ENCODE results near the gene MICB. TPM values are rescaled to one million over a fixed set of nuclear protein-coding genes. Genes with fewer than 3 reads are reported as not detected.

Gene MICB
- total RNA-seq, 2 experiments from 2014 or later, result 14.3 to 14.7 TPM

DNA sequence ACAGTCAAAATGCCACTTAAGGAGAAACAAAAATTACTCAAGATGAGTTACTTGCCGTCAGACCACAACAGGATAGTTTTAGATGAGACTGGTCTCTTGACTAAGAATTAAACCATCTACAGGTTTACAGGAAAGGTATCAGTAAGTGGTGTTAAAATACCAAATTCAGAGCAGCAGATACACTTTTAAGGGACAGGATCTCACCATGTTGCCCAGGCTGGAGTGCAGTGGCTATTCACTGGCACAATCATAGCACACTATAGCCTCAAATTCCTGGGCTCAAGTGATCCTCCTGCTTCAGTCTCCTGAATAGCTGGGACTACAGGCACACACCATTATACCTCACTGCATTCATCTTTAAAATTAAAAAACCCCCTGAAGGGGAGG, 35.5 kb downstream of the MICB start:
- CTCF ChIA-PET, result no interaction called here
- DNase-seq, result no peak
- no peak for ATAC-seq (ENCODE audit: poor library complexity)
- POLR2A ChIA-PET, result no interaction called here
- Mint-ChIP-seq H3K9me3 (no peaks in the 10 kb centered on the region), H3K27me3 (no peaks in the 10 kb centered on the region), H3K36me3 (ENCODE audit: low read depth) (peaks cover 93% of the 10 kb centered on the region), H3K27ac (no peak overlapping the region), H3K4me1 (ENCODE audit: low read depth) (peaks cover 14% of the 10 kb centered on the region), H3K4me3 (no peak overlapping the region)
- TF ChIP-seq, protein P1, sequence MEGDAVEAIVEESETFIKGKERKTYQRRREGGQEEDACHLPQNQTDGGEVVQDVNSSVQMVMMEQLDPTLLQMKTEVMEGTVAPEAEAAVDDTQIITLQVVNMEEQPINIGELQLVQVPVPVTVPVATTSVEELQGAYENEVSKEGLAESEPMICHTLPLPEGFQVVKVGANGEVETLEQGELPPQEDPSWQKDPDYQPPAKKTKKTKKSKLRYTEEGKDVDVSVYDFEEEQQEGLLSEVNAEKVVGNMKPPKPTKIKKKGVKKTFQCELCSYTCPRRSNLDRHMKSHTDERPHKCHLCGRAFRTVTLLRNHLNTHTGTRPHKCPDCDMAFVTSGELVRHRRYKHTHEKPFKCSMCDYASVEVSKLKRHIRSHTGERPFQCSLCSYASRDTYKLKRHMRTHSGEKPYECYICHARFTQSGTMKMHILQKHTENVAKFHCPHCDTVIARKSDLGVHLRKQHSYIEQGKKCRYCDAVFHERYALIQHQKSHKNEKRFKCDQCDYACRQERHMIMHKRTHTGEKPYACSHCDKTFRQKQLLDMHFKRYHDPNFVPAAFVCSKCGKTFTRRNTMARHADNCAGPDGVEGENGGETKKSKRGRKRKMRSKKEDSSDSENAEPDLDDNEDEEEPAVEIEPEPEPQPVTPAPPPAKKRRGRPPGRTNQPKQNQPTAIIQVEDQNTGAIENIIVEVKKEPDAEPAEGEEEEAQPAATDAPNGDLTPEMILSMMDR (IDR thresholded peaks at IDR 0.05), result no peak
- H3K27me3 ChIP-seq (ENCODE audit: control insufficient read depth in 1 of 2, insufficient read depth in 2 of 2, low read length in 2 of 2), result no peaks in the 10 kb centered on the region
- intact Hi-C loops (cut with DNase I, micrococcal nuclease), result no loop called here
- no peak overlapping the region for H3K4me3 ChIP-seq (ENCODE audit: low read length)
- H3K27ac ChIP-seq (ENCODE audit: low read depth in 1 of 2, low read length in 2 of 2), result no peak overlapping the region
- H3K4me1 ChIP-seq (ENCODE audit: insufficient read depth, low read length), result peaks cover 12% of the 10 kb centered on the region
- H3K9me3 ChIP-seq (ENCODE audit: control insufficient read depth in 1 of 2, insufficient read depth in 1 of 2, low read length in 2 of 2), result no peaks in the 10 kb centered on the region
- H3K36me3 ChIP-seq (ENCODE audit: insufficient read depth, low read length), result peaks cover 89% of the 10 kb centered on the region

DNA sequence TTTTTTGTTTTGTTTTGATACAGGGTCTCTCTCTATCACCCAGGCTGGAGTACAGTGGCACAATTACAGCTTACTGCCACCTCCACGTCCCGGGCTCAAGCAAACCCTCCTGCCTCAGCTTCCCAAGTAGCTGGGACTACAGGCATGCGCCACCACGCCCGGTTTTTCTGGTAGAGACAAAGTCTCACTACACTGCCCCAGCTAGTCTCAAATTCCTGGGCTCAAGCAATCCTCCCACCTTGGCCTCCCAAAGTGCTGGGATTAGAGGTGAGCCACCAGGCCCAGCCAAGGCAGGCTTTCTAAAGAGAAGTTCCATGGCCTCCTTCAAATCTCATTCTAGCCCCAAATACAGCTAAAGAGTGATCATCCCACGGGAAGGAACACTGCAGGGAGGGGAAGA, 36.1 kb downstream of the MICB start:
- no peak overlapping the region for H3K27ac Mint-ChIP-seq
- ChIA-PET POLR2A (interaction anchor here (1.8 kb wide), 1 partner anchor 36 kb away, joined by 4 read pairs; the partner anchor contains the start of gene MICB), CTCF (no interaction called here)
- peaks cover 17% of the 10 kb centered on the region for H3K4me1 ChIP-seq (ENCODE audit: insufficient read depth, low read length)
- H3K9me3 ChIP-seq (ENCODE audit: control insufficient read depth in 1 of 2, insufficient read depth in 1 of 2, low read length in 2 of 2), result no peaks in the 10 kb centered on the region
- H3K36me3 Mint-ChIP-seq (ENCODE audit: low read depth), result peaks cover 94% of the 10 kb centered on the region
- DNase-seq (no peak), ATAC-seq (ENCODE audit: poor library complexity) (no peak)
- H3K4me3 ChIP-seq (ENCODE audit: low read length), result no peak overlapping the region
- no peaks in the 10 kb centered on the region for H3K9me3 Mint-ChIP-seq
- no peaks in the 10 kb centered on the region for H3K27me3 Mint-ChIP-seq
- peaks cover 19% of the 10 kb centered on the region for H3K4me1 Mint-ChIP-seq (ENCODE audit: low read depth)
- H3K27ac ChIP-seq (ENCODE audit: low read depth in 1 of 2, low read length in 2 of 2), result no peak overlapping the region
- no peak overlapping the region for H3K4me3 Mint-ChIP-seq
- H3K27me3 ChIP-seq (ENCODE audit: control insufficient read depth in 1 of 2, insufficient read depth in 2 of 2, low read length in 2 of 2), result no peaks in the 10 kb centered on the region
- H3K36me3 ChIP-seq (ENCODE audit: insufficient read depth, low read length), result peaks cover 95% of the 10 kb centered on the region
- intact Hi-C loops (cut with DNase I, micrococcal nuclease), result no loop called here
- TF ChIP-seq, protein P1 (IDR thresholded peaks at IDR 0.05), result no peak

DNA sequence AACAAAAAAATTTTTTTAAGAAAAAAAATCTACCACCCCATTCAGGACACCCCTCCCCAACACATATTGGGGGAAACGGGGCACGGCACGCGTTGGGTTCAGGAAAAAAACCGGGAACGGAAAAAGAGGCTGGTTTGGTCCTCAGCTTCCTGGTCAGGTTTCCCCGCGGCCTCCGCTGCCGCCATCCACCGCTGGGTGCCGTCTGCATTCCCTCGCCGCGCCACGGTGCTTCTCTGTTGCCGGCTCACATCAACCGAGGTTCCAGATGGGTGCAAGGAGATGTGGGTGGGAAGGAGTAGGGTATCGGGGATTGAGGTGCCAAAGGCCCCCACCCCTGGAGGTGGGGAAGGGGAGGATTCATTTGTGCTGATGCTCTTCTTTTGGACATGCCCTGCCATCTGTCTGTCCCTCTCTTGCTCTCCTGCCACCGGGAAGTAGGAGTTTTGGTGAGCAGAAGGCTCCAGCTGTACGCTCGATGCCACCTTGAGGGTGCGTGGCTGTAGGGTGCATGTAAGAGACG, 36.6 kb downstream of the MICB start:
- Histone ChIP-seq H3K4me1 (ENCODE audit: insufficient read depth, low read length) (peaks cover 23% of the 10 kb centered on the region), H3K4me3 (ENCODE audit: low read length) (no peak overlapping the region), H3K9me3 (ENCODE audit: control insufficient read depth in 1 of 2, insufficient read depth in 1 of 2, low read length in 2 of 2) (no peaks in the 10 kb centered on the region), H3K27me3 (ENCODE audit: control insufficient read depth in 1 of 2, insufficient read depth in 2 of 2, low read length in 2 of 2) (no peaks in the 10 kb centered on the region), H3K36me3 (ENCODE audit: insufficient read depth, low read length) (peaks cover 99% of the 10 kb centered on the region), H3K27ac (ENCODE audit: low read depth in 1 of 2, low read length in 2 of 2) (no peak overlapping the region)
- intact Hi-C loops (cut with DNase I, micrococcal nuclease), result no loop called here
- TF ChIP-seq, protein P1 (IDR thresholded peaks at IDR 0.05), result no peak
- DNase-seq (no peak), ATAC-seq (ENCODE audit: poor library complexity) (no peak)
- Mint-ChIP-seq H3K4me1 (ENCODE audit: low read depth) (peaks cover 25% of the 10 kb centered on the region), H3K9me3 (no peaks in the 10 kb centered on the region), H3K4me3 (no peak overlapping the region), H3K36me3 (ENCODE audit: low read depth) (peaks cover 94% of the 10 kb centered on the region), H3K27ac (no peak overlapping the region), H3K27me3 (no peaks in the 10 kb centered on the region)
- ChIA-PET CTCF (no interaction called here), POLR2A (interaction anchor here (1.8 kb wide), 1 partner anchor 37 kb away, joined by 4 read pairs; the partner anchor contains the start of gene MICB)

All from CD4-positive, alpha-beta T cell (primary cell).